Measurements from ENCODE around the gene PABPC4L.

GRCh38 chr4:134200811-134201215, 776 bp downstream of the PABPC4L start:
- TF ChIP-seq CTCF (IDR thresholded peaks at IDR 0.05; ENCODE audit: insufficient read depth, low read length, poor library complexity, severe bottlenecking) = no peak
- no peak for TF ChIP-seq EZH2phosphoT487 (conservative IDR thresholded peaks at IDR 0.05; ENCODE audit: low read length)
